NB4 (cell line): Measurements from ENCODE around the gene NOL11.

Experiments used
- DNase-seq: peaks from one replicate; pipeline ENCODE4 v3.0.0; 2010; ENCODE audit warnings: low read depth
- H3K4me3 ChIP-seq: one replicate; pipeline ENCODE4 v1.5.1; 2011; ENCODE audit warnings: mild to moderate bottlenecking, low read depth, low read length, moderate library complexity
- CTCF ChIP-seq: IDR thresholded peaks from one replicate; pipeline ENCODE4 v1.5.1; 2012; ENCODE audit warnings: low read depth, low read length
- MAX ChIP-seq: IDR thresholded peaks from 2 replicates; pipeline ENCODE4 v1.6.1; 2011; ENCODE audit warnings: low read depth, low read length
- MYC ChIP-seq: IDR thresholded peaks from 2 replicates; pipeline ENCODE4 v1.6.1; 2011; ENCODE audit warnings: low read depth, low read length
- POLR2A ChIP-seq: IDR thresholded peaks from 2 replicates; pipeline ENCODE4 v1.6.1; 2011; ENCODE audit warnings: mild to moderate bottlenecking; ENCODE audit not compliant: insufficient read length; ENCODE audit errors: extremely low read depth

The NOL11 gene

GRCh38 chr17:67717624-67718324 lies at the start of gene NOL11:
Gene NOL11, plus strand, starts transcription at chr17:67717936. Its CDS starts 12 bp downstream, at chr17:67717948.
- TF ChIP-seq CTCF, result peak; percentile 76
- peak; percentile 99 for TF ChIP-seq POLR2A
- TF ChIP-seq MYC, result peak; percentile 86
- peak; percentile 70 for TF ChIP-seq MAX
- peak; percentile 99 for DNase-seq
- peak within 1 kb of the TSS; percentile 100 for H3K4me3 ChIP-seq

GRCh38 chr17:67671493-67671892 lies 46.2 kb upstream of the NOL11 start:
- TF ChIP-seq MAX (no peak), MYC (no peak), CTCF (no peak), POLR2A (no peak)
- no peak for DNase-seq

GRCh38 chr17:67672592-67673335 lies 45.0 kb upstream of the NOL11 start:
- TF ChIP-seq MYC (no peak), CTCF (no peak), MAX (no peak), POLR2A (no peak)
- H3K4me3 ChIP-seq, result no peak overlapping the region
- DNase-seq, result no peak

More at GRCh38 chr17:67671493-67671892, 46.2 kb upstream of the NOL11 start:
- H3K4me3 ChIP-seq, result no peak overlapping the region

- TF ChIP-seq MYC (no peak), CTCF (no peak), POLR2A (no peak), MAX (no peak)
- no peak overlapping the region for H3K4me3 ChIP-seq
- DNase-seq, result no peak
These were observed 42.3 kb upstream of the NOL11 start for GRCh38 chr17:67675481-67675880.

GRCh38 chr17:67676305-67676704 lies 41.4 kb upstream of the NOL11 start:
- no peak for TF ChIP-seq CTCF
- TF ChIP-seq POLR2A, result no peak
- TF ChIP-seq MYC, result no peak
- no peak for TF ChIP-seq MAX
- H3K4me3 ChIP-seq, result no peak overlapping the region
- DNase-seq, result no peak
